HCT116 (cell line): ENCODE data around the gene ZNHIT2. TPM values are rescaled to one million over a fixed set of nuclear protein-coding genes. Genes with fewer than 3 reads are reported as not detected.

Experiments
- ATAC-seq: fragments of 200-7000 bp; cut with Tn5 transposase; 2 replicates; pipeline ENCODE4 v1.9.1; 2020; ENCODE audit warnings: mild to moderate bottlenecking, moderate library complexity
- BruUV-seq: library from RNA; stranded (reverse); fragments of 400-500 nt; replicated peaks from 2 replicates; lab custom pipeline; 2021; lab: Mats Ljungman, UMichigan
- CTCF ChIA-PET: fragments of 300-600 bp; sonication (Branson Sonifier 250); formaldehyde crosslinking; loops from one replicate; lab custom pipeline; 2021; ENCODE audit warnings: antibody characterized with exemption; lab: Charles Lee
- POLR2A ChIA-PET: fragments of 300-600, 350-600 bp; sonication (Branson Sonifier 250); formaldehyde crosslinking; loops from one replicate; lab custom pipeline; 2021; ENCODE audit warnings: antibody characterized with exemption; lab: Charles Lee
- RAD21 ChIA-PET, 2 experiments: fragments of 300-600 bp; sonication (Branson Sonifier 250); formaldehyde crosslinking; loops; one replicate each; lab custom pipeline; 2023; ENCODE audit warnings: low total read pairs in 2 of 2; ENCODE audit not compliant: uncharacterized antibody in 2 of 2, unreplicated experiment in 2 of 2, low non-redundant PET in 1 of 2; lab: Charles Lee
- DNase-seq: peaks from one replicate; pipeline ENCODE4 v3.0.0-alpha.2; 2010; ENCODE audit warnings: low read depth, low spot score
- H2AFZ ChIP-seq: fragments of 200-600 bp; shearing (Covaris generic), sonication (generic); 2 replicates; pipeline ENCODE4 v1.6.1; 2017; ENCODE audit warnings: low read depth, mixed run types, mixed read lengths, antibody characterized with exemption, low read length; ENCODE audit not compliant: poor library complexity, severe bottlenecking
- H3K27ac ChIP-seq: 2 replicates; pipeline ENCODE4 v1.5.1; 2012; ENCODE audit warnings: low read depth, low read length
- H3K27me3 ChIP-seq: fragments of 200-600 bp; sonication (generic); 2 replicates; pipeline ENCODE4 v1.6.1; 2016; ENCODE audit warnings: mixed run types, low read length, mixed read lengths; ENCODE audit not compliant: insufficient read depth
- H3K36me3 ChIP-seq, 2 experiments: fragments of 200-500 bp in 1 of 2; fragments of 200-600 bp in 1 of 2; sonication (Bioruptor generic) in 1 of 2; sonication (generic) in 1 of 2; 2 replicates each; pipeline versions ENCODE4 v1.5.1 to v1.6.1; 2014 to 2016; ENCODE audit warnings: low read length in 2 of 2, inconsistent platforms in 1 of 2, mixed read lengths in 1 of 2, mixed run types in 1 of 2; ENCODE audit not compliant: insufficient read depth in 2 of 2, control insufficient read depth in 1 of 2
- H3K4me1 ChIP-seq, 2 experiments: fragments of 200-600 bp in 1 of 2; sonication (generic) in 1 of 2; 2 replicates each; pipeline versions ENCODE4 v1.5.1 to v1.6.1; 2012 to 2017; ENCODE audit warnings: low read length in 2 of 2, inconsistent platforms in 1 of 2, mild to moderate bottlenecking in 1 of 2, mixed read lengths in 1 of 2, mixed run types in 1 of 2, moderate library complexity in 1 of 2; ENCODE audit not compliant: insufficient read depth in 2 of 2, control insufficient read depth in 1 of 2
- H3K4me2 ChIP-seq: fragments of 200-600 bp; sonication (generic); 2 replicates; pipeline ENCODE4 v1.6.1; 2017; ENCODE audit warnings: mixed run types, low read length, mixed read lengths
- H3K4me3 ChIP-seq, 2 experiments: fragments of 200-600 bp in 1 of 2; sonication (generic) in 1 of 2; replicated peaks in 1 of 2; 2 replicates each; pipeline ENCODE4 v1.5.1; 2011 to 2016; ENCODE audit warnings: low read length in 2 of 2, control low read depth in 1 of 2, low read depth in 1 of 2, mild to moderate bottlenecking in 1 of 2, mixed read lengths in 1 of 2, mixed run types in 1 of 2
- H3K79me2 ChIP-seq: fragments of 200-600 bp; sonication (generic); 2 replicates; pipeline ENCODE4 v1.6.1; 2017; ENCODE audit warnings: mild to moderate bottlenecking, mixed run types, low read length, moderate library complexity, mixed read lengths; ENCODE audit not compliant: insufficient read depth
- H3K9ac ChIP-seq: fragments of 200-600 bp; sonication (generic); 2 replicates; pipeline ENCODE4 v1.6.1; 2016; ENCODE audit warnings: low read length, mixed read lengths
- H3K9me2 ChIP-seq: fragments of 200-600 bp; sonication (generic), shearing (Covaris generic); 2 replicates; pipeline ENCODE4 v1.6.1; 2017; ENCODE audit warnings: mixed run types, mild to moderate bottlenecking, moderate library complexity; ENCODE audit not compliant: insufficient read depth
- H3K9me3 ChIP-seq, 2 experiments: fragments of 200-500 bp in 1 of 2; fragments of 200-600 bp in 1 of 2; sonication (Bioruptor generic) in 1 of 2; sonication (generic) in 1 of 2; 2 replicates each; pipeline ENCODE4 v1.6.1; 2014 to 2017; ENCODE audit warnings: low read length in 2 of 2, mixed read lengths in 2 of 2, inconsistent platforms in 1 of 2, low read depth in 1 of 2, mild to moderate bottlenecking in 1 of 2, mixed run types in 1 of 2, moderate library complexity in 1 of 2; ENCODE audit not compliant: control insufficient read depth in 1 of 2, insufficient read depth in 1 of 2
- H4K20me1 ChIP-seq: fragments of 200-600 bp; sonication (generic), shearing (Covaris generic); 2 replicates; pipeline ENCODE4 v1.6.1; 2017; ENCODE audit warnings: mixed run types, mild to moderate bottlenecking, moderate library complexity; ENCODE audit not compliant: insufficient read depth
- CBX3 ChIP-seq: IDR thresholded peaks from 2 replicates; pipeline ENCODE4 v1.6.1; 2012; ENCODE audit warnings: low read depth
- EGR1 ChIP-seq: IDR thresholded peaks from 2 replicates; pipeline ENCODE4 v1.6.1; 2012; ENCODE audit warnings: low read depth
- ELF1 ChIP-seq: IDR thresholded peaks from 2 replicates; pipeline ENCODE4 v1.6.1; 2012; ENCODE audit warnings: low read depth, borderline replicate concordance
- EZH2phosphoT487 ChIP-seq: fragments of 200-600 bp; IDR thresholded peaks from 2 replicates; pipeline ENCODE4 v1.6.1; 2018; ENCODE audit warnings: antibody characterized with exemption, borderline replicate concordance
- JUND ChIP-seq: IDR thresholded peaks from 2 replicates; pipeline ENCODE4 v1.6.1; 2012
- POLR2AphosphoS5 ChIP-seq: IDR thresholded peaks from 2 replicates; pipeline ENCODE4 v1.6.1; 2011; ENCODE audit warnings: mild to moderate bottlenecking, low read depth, low read length, moderate library complexity
- RAD21 ChIP-seq: IDR thresholded peaks from 2 replicates; pipeline ENCODE4 v1.6.1; 2012; ENCODE audit warnings: low read depth, mild to moderate bottlenecking
- SP1 ChIP-seq: IDR thresholded peaks from 2 replicates; pipeline ENCODE4 v1.6.1; 2012; ENCODE audit warnings: low read depth
- YY1 ChIP-seq: IDR thresholded peaks from 2 replicates; pipeline ENCODE4 v1.6.1; 2011; ENCODE audit warnings: low read length, low read depth, moderate library complexity, mild to moderate bottlenecking; ENCODE audit not compliant: insufficient replicate concordance; ENCODE audit errors: extremely low read depth
- intact Hi-C: fragments of 100-400 bp; cut with micrococcal nuclease; formaldehyde crosslinking; loops from 2 replicates; pipeline ENCODE4 v1.10.0; 2022
- total RNA-seq: library from RNA; stranded (reverse); gene quantifications from one replicate; pipeline ENCODE4 v1.2.1, GENCODE V29; 2021; ENCODE audit not compliant: unreplicated experiment
- TF ChIP-seq, protein P1 (sequence below), 3 experiments: fragments of 200-600 bp in 1 of 3; sonication (generic) in 1 of 3; IDR thresholded peaks in 2 of 3; conservative IDR thresholded peaks in 1 of 3; 2 replicates each; pipeline ENCODE4 v1.5.1; 2012 to 2017; ENCODE audit warnings: low read depth in 2 of 3, low read length in 2 of 3, antibody characterized with exemption in 1 of 3, borderline replicate concordance in 1 of 3, control low read depth in 1 of 3, mild to moderate bottlenecking in 1 of 3, mixed read lengths in 1 of 3, mixed run types in 1 of 3, moderate library complexity in 1 of 3; ENCODE audit not compliant: insufficient read depth in 1 of 3
- TF ChIP-seq, protein P2 (sequence below): IDR thresholded peaks from 2 replicates; pipeline ENCODE4 v1.6.1; 2011; ENCODE audit warnings: mild to moderate bottlenecking, low read length, moderate library complexity; ENCODE audit not compliant: insufficient replicate concordance; ENCODE audit errors: extremely low read depth
- TF ChIP-seq, protein P3 (sequence below): IDR thresholded peaks from 2 replicates; pipeline ENCODE4 v1.6.1; 2012
- TF ChIP-seq, protein P4 (sequence below): IDR thresholded peaks from 2 replicates; pipeline ENCODE4 v1.6.1; 2012

The ZNHIT2 gene
- total RNA-seq, 1 experiment from 2014 or later: 18.8 TPM

DNA sequence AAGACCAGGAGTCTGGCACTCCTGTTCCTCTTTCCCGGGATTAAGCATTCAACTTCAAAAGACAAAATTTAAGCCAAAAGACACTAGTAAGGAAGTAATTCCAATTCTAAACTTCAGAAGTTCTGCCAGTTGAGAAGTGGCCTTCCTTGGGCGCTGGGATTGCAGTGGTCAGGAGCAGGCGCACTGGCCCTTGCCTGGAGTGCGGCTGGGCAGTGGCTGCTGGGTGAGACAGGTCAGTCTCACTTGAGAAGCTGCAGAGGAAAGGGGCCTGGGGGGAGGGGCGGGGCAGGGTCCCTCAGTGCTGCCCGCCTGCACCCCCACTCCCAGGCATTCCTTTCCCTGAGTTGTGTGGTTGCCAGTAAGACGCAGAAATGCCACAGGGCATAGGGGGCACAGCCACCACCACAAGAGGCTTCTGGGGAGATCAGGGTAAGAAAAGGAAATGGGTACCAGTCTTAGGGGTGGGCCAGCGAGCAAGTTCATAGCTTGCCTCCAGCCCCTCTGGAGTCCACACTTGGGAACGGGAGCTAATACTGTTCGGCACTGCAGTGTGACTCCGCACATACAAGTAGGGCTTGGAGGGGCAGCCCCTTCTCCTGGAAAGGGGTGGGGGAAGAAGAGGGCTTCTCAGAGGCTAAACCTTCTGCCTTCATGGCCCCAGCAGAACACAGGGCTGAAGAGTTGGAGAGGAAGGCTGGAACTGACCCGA is 10.1 kb upstream of the ZNHIT2 start:
- CTCF ChIA-PET: interaction anchor here (1.3 kb wide), 1 partner anchor 52 kb away, joined by 3 read pairs; no protein-coding TSS in a partner anchor
- no peak for DNase-seq
- Histone ChIP-seq H4K20me1 (no peaks in the 10 kb centered on the region), H3K36me3 (peaks cover 34 to 68% of the 10 kb centered on the region in 2 experiments), H3K79me2 (peaks cover 41% of the 10 kb centered on the region), H3K4me1 (peaks cover 3 to 11% of the 10 kb centered on the region in 2 experiments; a peak in 3 of 4 replicates), H3K9me2 (no peaks in the 10 kb centered on the region), H2AFZ (no peak overlapping the region), H3K4me3 (no peak overlapping the region), H3K9me3 (no peaks in the 10 kb centered on the region), H3K9ac (no peak overlapping the region), H3K4me2 (no peak overlapping the region), H3K27ac (0 out of 2 replicates have a peak overlapping the region, but pooled peaks have one; percentile 7), H3K27me3 (no peaks in the 10 kb centered on the region)
- RAD21 ChIA-PET: no interaction called here
- TF ChIP-seq POLR2AphosphoS5 (peak; percentile 7), YY1 (no peak)
- peak; percentile 9; the same call in 1 of the 2 replicates for ATAC-seq
- intact Hi-C loops: no loop called here
- no TSS peak for BruUV-seq
- POLR2A ChIA-PET: no interaction called here

DNA sequence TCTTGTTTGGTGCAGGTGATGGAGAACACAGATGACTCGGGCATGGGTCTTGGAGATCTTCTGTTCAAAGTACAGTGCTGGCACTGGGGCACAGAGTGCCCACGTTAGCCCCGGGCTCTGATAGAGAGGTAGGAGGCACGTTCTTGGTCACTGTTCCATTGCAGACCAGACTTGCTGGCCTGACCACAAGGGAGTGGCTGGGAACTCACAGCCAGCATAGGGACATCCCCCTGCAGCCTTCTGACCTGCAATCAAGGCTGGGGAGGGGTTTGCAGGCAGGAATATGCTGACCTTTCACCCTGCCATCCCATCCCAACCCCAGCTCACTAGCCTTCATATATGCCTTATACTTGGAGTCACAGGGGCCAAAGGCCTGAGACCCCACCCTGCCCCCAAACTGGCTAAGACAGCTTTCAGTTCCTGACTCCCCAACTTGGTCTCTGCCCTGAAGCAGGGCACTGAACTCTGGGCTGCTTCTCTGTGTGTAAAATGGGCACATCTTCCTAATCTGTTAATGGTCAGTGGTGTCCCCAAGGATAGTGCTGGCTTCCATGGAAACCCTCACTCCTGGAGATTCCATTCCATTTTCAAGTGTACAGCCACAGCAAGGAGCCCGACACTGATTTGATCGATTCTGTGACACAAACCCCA is 9.2 kb upstream of the ZNHIT2 start:
- Histone ChIP-seq H3K9ac (no peak overlapping the region), H3K27me3 (no peaks in the 10 kb centered on the region), H3K79me2 (peaks cover 39% of the 10 kb centered on the region), H3K9me2 (no peaks in the 10 kb centered on the region), H2AFZ (no peak overlapping the region), H3K27ac (0 out of 2 replicates have a peak overlapping the region, but pooled peaks have one; percentile 7), H4K20me1 (no peaks in the 10 kb centered on the region), H3K4me2 (no peak overlapping the region), H3K9me3 (no peaks in the 10 kb centered on the region), H3K4me1 (peaks cover 3 to 7% of the 10 kb centered on the region in 2 experiments; a peak in 3 of 4 replicates), H3K36me3 (peaks cover 32 to 59% of the 10 kb centered on the region in 2 experiments), H3K4me3 (no peak overlapping the region)
- DNase-seq (no peak), ATAC-seq (no peak)
- ChIA-PET RAD21 (no interaction called here), CTCF (interaction anchor here (1.3 kb wide), 1 partner anchor 53 kb away, joined by 3 read pairs; no protein-coding TSS in a partner anchor), POLR2A (no interaction called here)
- no TSS peak for BruUV-seq
- intact Hi-C loops: no loop called here
- TF ChIP-seq, protein P1, sequence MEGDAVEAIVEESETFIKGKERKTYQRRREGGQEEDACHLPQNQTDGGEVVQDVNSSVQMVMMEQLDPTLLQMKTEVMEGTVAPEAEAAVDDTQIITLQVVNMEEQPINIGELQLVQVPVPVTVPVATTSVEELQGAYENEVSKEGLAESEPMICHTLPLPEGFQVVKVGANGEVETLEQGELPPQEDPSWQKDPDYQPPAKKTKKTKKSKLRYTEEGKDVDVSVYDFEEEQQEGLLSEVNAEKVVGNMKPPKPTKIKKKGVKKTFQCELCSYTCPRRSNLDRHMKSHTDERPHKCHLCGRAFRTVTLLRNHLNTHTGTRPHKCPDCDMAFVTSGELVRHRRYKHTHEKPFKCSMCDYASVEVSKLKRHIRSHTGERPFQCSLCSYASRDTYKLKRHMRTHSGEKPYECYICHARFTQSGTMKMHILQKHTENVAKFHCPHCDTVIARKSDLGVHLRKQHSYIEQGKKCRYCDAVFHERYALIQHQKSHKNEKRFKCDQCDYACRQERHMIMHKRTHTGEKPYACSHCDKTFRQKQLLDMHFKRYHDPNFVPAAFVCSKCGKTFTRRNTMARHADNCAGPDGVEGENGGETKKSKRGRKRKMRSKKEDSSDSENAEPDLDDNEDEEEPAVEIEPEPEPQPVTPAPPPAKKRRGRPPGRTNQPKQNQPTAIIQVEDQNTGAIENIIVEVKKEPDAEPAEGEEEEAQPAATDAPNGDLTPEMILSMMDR (IDR thresholded peaks at IDR 0.05 in 2 of 3, conservative IDR thresholded peaks at IDR 0.05 in 1 of 3; ENCODE audit: borderline replicate concordance in 1 of 3, insufficient read depth in 1 of 3, low read depth in 2 of 3, low read length in 2 of 3): no peak
- TF ChIP-seq JUND (no peak), CBX3 (no peak), EZH2phosphoT487 (no peak), YY1 (no peak), SP1 (no peak), RAD21 (no peak), EGR1 (no peak), ELF1 (no peak)
- TF ChIP-seq, protein P2, sequence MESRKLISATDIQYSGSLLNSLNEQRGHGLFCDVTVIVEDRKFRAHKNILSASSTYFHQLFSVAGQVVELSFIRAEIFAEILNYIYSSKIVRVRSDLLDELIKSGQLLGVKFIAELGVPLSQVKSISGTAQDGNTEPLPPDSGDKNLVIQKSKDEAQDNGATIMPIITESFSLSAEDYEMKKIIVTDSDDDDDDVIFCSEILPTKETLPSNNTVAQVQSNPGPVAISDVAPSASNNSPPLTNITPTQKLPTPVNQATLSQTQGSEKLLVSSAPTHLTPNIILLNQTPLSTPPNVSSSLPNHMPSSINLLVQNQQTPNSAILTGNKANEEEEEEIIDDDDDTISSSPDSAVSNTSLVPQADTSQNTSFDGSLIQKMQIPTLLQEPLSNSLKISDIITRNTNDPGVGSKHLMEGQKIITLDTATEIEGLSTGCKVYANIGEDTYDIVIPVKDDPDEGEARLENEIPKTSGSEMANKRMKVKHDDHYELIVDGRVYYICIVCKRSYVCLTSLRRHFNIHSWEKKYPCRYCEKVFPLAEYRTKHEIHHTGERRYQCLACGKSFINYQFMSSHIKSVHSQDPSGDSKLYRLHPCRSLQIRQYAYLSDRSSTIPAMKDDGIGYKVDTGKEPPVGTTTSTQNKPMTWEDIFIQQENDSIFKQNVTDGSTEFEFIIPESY: no peak
- TF ChIP-seq, protein P3, sequence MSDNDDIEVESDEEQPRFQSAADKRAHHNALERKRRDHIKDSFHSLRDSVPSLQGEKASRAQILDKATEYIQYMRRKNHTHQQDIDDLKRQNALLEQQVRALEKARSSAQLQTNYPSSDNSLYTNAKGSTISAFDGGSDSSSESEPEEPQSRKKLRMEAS: no peak
- TF ChIP-seq, protein P4, sequence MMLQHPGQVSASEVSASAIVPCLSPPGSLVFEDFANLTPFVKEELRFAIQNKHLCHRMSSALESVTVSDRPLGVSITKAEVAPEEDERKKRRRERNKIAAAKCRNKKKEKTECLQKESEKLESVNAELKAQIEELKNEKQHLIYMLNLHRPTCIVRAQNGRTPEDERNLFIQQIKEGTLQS: no peak
